ENCODE results near the gene ATP5F1D. TPM values are rescaled to one million over a fixed set of nuclear protein-coding genes. Genes with fewer than 3 reads are reported as not detected.

The ATP5F1D gene
- total and polyA plus RNA-seq, 2 of the 13 experiments (the other 11 are each of a cell fraction or from before 2014, with no cell fraction given): 39.4 to 78.7 TPM

GRCh38 chr19:1229924-1230782, 11.4 kb upstream of the ATP5F1D start (continued):
- TF ChIP-seq, protein P1, sequence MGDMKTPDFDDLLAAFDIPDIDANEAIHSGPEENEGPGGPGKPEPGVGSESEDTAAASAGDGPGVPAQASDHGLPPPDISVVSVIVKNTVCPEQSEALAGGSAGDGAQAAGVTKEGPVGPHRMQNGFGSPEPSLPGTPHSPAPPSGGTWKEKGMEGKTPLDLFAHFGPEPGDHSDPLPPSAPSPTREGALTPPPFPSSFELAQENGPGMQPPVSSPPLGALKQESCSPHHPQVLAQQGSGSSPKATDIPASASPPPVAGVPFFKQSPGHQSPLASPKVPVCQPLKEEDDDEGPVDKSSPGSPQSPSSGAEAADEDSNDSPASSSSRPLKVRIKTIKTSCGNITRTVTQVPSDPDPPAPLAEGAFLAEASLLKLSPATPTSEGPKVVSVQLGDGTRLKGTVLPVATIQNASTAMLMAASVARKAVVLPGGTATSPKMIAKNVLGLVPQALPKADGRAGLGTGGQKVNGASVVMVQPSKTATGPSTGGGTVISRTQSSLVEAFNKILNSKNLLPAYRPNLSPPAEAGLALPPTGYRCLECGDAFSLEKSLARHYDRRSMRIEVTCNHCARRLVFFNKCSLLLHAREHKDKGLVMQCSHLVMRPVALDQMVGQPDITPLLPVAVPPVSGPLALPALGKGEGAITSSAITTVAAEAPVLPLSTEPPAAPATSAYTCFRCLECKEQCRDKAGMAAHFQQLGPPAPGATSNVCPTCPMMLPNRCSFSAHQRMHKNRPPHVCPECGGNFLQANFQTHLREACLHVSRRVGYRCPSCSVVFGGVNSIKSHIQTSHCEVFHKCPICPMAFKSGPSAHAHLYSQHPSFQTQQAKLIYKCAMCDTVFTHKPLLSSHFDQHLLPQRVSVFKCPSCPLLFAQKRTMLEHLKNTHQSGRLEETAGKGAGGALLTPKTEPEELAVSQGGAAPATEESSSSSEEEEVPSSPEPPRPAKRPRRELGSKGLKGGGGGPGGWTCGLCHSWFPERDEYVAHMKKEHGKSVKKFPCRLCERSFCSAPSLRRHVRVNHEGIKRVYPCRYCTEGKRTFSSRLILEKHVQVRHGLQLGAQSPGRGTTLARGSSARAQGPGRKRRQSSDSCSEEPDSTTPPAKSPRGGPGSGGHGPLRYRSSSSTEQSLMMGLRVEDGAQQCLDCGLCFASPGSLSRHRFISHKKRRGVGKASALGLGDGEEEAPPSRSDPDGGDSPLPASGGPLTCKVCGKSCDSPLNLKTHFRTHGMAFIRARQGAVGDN (CRISPR knock-in tag; IDR thresholded peaks at IDR 0.05): peak; percentile 26; the same call in 1 of the 2 replicates

DNA sequence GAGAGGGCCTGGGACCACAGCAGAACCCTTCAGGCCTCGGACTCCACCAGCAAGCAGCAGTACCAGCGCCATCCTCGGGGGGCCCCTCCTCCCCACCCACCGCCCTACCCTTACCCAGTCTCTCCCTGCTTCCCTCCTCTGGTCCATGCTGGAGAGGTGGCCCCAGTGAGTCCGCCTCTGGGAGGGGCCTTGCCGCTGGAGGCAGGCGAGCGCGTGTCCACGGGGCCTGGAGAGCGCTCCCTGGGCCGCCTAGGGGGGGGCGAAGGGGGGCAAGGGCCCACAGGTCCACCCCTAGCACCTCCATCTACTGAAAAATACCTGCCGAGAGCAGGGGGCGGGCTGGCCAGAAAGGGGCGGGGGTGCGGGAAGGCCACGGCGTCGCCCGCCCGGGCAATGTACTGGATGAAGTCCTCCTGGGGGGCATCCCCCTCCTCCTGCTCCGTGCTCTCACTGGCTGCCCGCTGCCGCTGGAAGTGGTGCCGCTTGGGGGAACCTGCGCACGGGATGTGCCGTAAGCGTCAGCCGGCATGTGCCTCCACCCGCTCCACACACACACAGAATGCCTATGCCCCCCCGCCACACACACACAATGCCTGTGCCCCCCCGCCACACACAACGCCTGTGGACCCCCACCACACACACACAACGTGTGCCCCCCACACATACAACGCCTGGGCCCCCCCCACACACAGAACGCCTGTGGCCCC, 10.6 kb upstream of the ATP5F1D start:
- WGBS (ENCODE audit: low lambda C conversion rate): 91% methylated on average over 26 of the region's 38 CpGs
- TF ChIP-seq, protein P1 (CRISPR knock-in tag; IDR thresholded peaks at IDR 0.05): 0 out of 2 replicates have a peak, but pooled peaks have one; percentile 13
- TF ChIP-seq, protein P2, sequence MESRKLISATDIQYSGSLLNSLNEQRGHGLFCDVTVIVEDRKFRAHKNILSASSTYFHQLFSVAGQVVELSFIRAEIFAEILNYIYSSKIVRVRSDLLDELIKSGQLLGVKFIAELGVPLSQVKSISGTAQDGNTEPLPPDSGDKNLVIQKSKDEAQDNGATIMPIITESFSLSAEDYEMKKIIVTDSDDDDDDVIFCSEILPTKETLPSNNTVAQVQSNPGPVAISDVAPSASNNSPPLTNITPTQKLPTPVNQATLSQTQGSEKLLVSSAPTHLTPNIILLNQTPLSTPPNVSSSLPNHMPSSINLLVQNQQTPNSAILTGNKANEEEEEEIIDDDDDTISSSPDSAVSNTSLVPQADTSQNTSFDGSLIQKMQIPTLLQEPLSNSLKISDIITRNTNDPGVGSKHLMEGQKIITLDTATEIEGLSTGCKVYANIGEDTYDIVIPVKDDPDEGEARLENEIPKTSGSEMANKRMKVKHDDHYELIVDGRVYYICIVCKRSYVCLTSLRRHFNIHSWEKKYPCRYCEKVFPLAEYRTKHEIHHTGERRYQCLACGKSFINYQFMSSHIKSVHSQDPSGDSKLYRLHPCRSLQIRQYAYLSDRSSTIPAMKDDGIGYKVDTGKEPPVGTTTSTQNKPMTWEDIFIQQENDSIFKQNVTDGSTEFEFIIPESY (CRISPR knock-in tag; IDR thresholded peaks at IDR 0.05): peak; percentile 89
- TF ChIP-seq ZBTB38 (CRISPR knock-in tag; IDR thresholded peaks at IDR 0.05) (peak; percentile 73), EHMT2 (IDR thresholded peaks at IDR 0.05; ENCODE audit: borderline replicate concordance, low read depth, low read length) (no peak)
- TF ChIP-seq, protein P3, sequence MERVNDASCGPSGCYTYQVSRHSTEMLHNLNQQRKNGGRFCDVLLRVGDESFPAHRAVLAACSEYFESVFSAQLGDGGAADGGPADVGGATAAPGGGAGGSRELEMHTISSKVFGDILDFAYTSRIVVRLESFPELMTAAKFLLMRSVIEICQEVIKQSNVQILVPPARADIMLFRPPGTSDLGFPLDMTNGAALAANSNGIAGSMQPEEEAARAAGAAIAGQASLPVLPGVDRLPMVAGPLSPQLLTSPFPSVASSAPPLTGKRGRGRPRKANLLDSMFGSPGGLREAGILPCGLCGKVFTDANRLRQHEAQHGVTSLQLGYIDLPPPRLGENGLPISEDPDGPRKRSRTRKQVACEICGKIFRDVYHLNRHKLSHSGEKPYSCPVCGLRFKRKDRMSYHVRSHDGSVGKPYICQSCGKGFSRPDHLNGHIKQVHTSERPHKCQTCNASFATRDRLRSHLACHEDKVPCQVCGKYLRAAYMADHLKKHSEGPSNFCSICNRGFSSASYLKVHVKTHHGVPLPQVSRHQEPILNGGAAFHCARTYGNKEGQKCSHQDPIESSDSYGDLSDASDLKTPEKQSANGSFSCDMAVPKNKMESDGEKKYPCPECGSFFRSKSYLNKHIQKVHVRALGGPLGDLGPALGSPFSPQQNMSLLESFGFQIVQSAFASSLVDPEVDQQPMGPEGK (CRISPR knock-in tag; IDR thresholded peaks at IDR 0.05): 0 out of 2 replicates have a peak, but pooled peaks have one; percentile 14

More for the DNA sequence above, 10.6 kb upstream of the ATP5F1D start:
- ATAC-seq (no peak), FAIRE-seq (no peak), DNase-seq (ENCODE audit: low spot score) (no peak)
- intact Hi-C loops (cut with micrococcal nuclease; ENCODE audit: unreplicated experiment) (no loop called here), in situ Hi-C loops (cut with HindIII; ENCODE audit: extremely low pct_ligation_motif_present, low pct_unique_long_range_greater_than_20kb) (no loop called here)
- H3K27ac ChIP-seq (ENCODE audit: extremely low read length, insufficient read depth, low read length): no peak overlapping the region
- no peaks in the 10 kb centered on the region for H3K27me3 ChIP-seq (ENCODE audit: control insufficient read depth in 1 of 2, insufficient read depth in 2 of 2, low read length in 2 of 2)
- H4K20me1 ChIP-seq (ENCODE audit: insufficient read depth, low read length): no peaks in the 10 kb centered on the region
- no peaks in the 10 kb centered on the region for H3K79me2 ChIP-seq (ENCODE audit: insufficient read depth, low read length)
- ChIA-PET CTCF (ENCODE audit: low intra/inter-chr PET ratio, low total read pairs) (no interaction called here), POLR2A (interaction anchor here (0.5 kb wide), 1 partner anchor 633 kb away, joined by 3 read pairs; no protein-coding TSS in a partner anchor)
- H3K4me1 ChIP-seq (ENCODE audit: insufficient read depth, low read length): peaks cover 24% of the 10 kb centered on the region
- no peak overlapping the region for H3K9ac ChIP-seq (ENCODE audit: insufficient read depth, low read depth, low read length)
- no peaks in the 10 kb centered on the region for H3K9me3 ChIP-seq (ENCODE audit: low read length)
- H3K4me2 ChIP-seq (ENCODE audit: low read depth, low read length): no peak overlapping the region
- H3K36me3 ChIP-seq (replicated peaks in 1 of 2; ENCODE audit: control insufficient read depth in 1 of 2, insufficient read depth in 2 of 2, low read length in 2 of 2): peaks cover 4% of the 10 kb centered on the region in 2 experiments; a peak in 2 of 5 replicates
- BruUV-seq (replicated peaks): no TSS peak
- H3K4me3 ChIP-seq (replicated peaks in 1 of 3; ENCODE audit: insufficient read depth in 1 of 3, low read depth in 2 of 3, low read length in 3 of 3): no peak overlapping the region
- no peak overlapping the region for H2AFZ ChIP-seq (ENCODE audit: low read length)

Data from HepG2 (cell line).